Dendritic cell treated with granulocyte-macrophage colony-stimulating factor and Interleukin-4, amounts not matched to agents 40 ng/mL and 50 ng/mL, for 4 days (primary cell): ENCODE measurements around the gene IL15RA.
"Not testable (repeated sequence)": the region's sequence is repeated elsewhere in the genome, so short reads cannot be mapped to it uniquely, and the experiment has no call there.

Source experiments
- H3K27ac Mint-ChIP-seq: one replicate; pipeline ENCODE4 v1.8.0; 2022; ENCODE audit warnings: mild to moderate bottlenecking, mixed read lengths
- H3K27me3 Mint-ChIP-seq: one replicate; pipeline ENCODE4 v1.8.0; 2022; ENCODE audit warnings: mild to moderate bottlenecking, mixed read lengths
- H3K36me3 Mint-ChIP-seq: one replicate; pipeline ENCODE4 v1.8.0; 2022; ENCODE audit warnings: low read depth, mixed read lengths
- H3K4me1 Mint-ChIP-seq: one replicate; pipeline ENCODE4 v1.8.0; 2022; ENCODE audit warnings: low read depth, mixed read lengths
- H3K4me3 Mint-ChIP-seq: one replicate; pipeline ENCODE4 v1.8.0; 2022; ENCODE audit warnings: mild to moderate bottlenecking, moderate library complexity, mixed read lengths
- H3K9me3 Mint-ChIP-seq: one replicate; pipeline ENCODE4 v1.8.0; 2022; ENCODE audit warnings: mixed read lengths
- intact Hi-C: fragments of 100-400 bp; cut with micrococcal nuclease; formaldehyde crosslinking; loops from one replicate; pipeline ENCODE4 v1.15.0; 2022

The IL15RA gene

GRCh38 chr10:5970527-5970926 lies 6.8 kb downstream of the IL15RA start:
- no peaks in the 10 kb centered on the region for H3K27me3 Mint-ChIP-seq
- no peak overlapping the region for H3K4me3 Mint-ChIP-seq
- no peaks in the 10 kb centered on the region for H3K9me3 Mint-ChIP-seq
- H3K27ac Mint-ChIP-seq, result no peak overlapping the region
- H3K4me1 Mint-ChIP-seq, result peaks cover 17% of the 10 kb centered on the region
- no peaks in the 10 kb centered on the region for H3K36me3 Mint-ChIP-seq
- intact Hi-C loops, result no loop called here

DNA sequence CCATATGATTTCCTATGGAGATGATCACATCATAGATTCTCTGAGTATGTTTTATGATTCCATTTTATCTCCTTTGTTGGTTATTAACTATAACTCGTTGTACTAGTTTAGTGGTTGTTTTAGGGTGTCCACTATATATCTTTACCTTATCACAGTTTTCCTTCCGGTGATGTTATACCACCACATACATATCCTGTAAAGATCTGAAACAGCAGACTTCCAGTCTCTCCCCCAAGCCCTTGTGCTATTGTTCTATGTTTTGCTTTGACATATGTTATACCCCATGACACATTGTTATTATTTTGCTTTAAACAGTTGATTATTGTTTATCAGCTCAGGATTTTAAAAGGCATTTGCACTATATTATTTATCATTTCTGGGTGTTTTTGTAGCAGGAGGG lies 7.3 kb downstream of the IL15RA start:
- intact Hi-C loops, result no loop called here

GRCh38 chr10:5968681-5969453 lies 8.5 kb downstream of the IL15RA start:
- no peaks in the 10 kb centered on the region for H3K9me3 Mint-ChIP-seq
- H3K4me1 Mint-ChIP-seq, result peaks cover 12% of the 10 kb centered on the region
- H3K27me3 Mint-ChIP-seq, result no peaks in the 10 kb centered on the region

More for the DNA sequence above, 7.3 kb downstream of the IL15RA start:
- H3K27ac Mint-ChIP-seq, result no peak overlapping the region
- H3K4me1 Mint-ChIP-seq, result peaks cover 12% of the 10 kb centered on the region
- H3K9me3 Mint-ChIP-seq, result no peaks in the 10 kb centered on the region
- no peaks in the 10 kb centered on the region for H3K27me3 Mint-ChIP-seq
- no peaks in the 10 kb centered on the region for H3K36me3 Mint-ChIP-seq
- H3K4me3 Mint-ChIP-seq, result no peak overlapping the region

GRCh38 chr10:5968037-5968680 lies 9.2 kb downstream of the IL15RA start:
- Mint-ChIP-seq H3K27ac (no peak overlapping the region), H3K4me1 (peaks cover 12% of the 10 kb centered on the region), H3K4me3 (no peak overlapping the region), H3K36me3 (no peaks in the 10 kb centered on the region), H3K9me3 (no peaks in the 10 kb centered on the region), H3K27me3 (no peaks in the 10 kb centered on the region)
- intact Hi-C loops, result no loop called here

More at GRCh38 chr10:5968681-5969453, 8.5 kb downstream of the IL15RA start:
- Mint-ChIP-seq H3K4me3 (no peak overlapping the region), H3K27ac (no peak overlapping the region), H3K36me3 (no peaks in the 10 kb centered on the region)
- intact Hi-C loops, result no loop called here

DNA sequence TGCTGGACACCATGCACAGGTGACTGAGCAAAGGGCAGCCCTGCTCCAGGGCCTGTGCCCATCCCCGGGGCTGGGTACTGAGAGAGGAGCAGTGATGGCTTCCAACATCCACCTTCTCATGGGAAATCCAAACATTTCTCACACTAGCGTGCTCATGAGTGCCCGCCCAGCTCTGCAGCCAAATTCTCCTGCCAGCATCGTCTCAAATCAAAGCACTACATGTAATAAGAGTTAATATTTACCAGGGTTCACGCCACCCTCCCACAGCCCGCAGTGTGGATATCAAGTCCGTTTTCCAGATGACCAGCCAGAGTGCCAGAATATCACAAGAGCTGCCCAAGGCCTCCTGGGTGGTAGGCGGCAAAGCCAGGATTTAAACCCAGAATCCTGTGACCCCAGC lies 12.1 kb downstream of the IL15RA start:
- intact Hi-C loops, result no loop called here
- Mint-ChIP-seq H3K27me3 (no peaks in the 10 kb centered on the region), H3K9me3 (no peaks in the 10 kb centered on the region), H3K27ac (no peak overlapping the region), H3K36me3 (peaks cover 2% of the 10 kb centered on the region), H3K4me3 (no peak overlapping the region), H3K4me1 (no peaks in the 10 kb centered on the region)

DNA sequence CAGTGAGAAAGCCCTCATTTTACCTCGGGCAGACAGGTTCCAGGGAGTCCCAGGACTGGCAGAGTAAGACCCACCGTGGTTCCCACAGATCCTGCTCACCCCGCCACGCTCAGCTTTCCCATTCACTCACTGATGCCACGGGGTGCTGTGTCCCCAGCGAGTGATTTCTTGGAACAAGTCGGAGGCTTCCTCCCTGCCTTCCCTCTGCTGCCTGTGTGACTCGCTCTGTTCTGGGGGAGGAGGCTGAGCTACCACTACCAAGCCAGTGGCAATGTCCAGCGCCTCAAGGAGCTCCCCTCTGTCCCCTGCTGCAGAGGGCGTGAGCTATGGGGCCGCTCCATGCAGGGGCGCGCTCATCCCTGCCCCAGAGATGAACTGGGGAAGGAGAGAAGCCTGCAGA lies 12.6 kb downstream of the IL15RA start:
- Mint-ChIP-seq H3K9me3 (no peaks in the 10 kb centered on the region), H3K27ac (no peak overlapping the region), H3K27me3 (no peaks in the 10 kb centered on the region), H3K4me3 (no peak overlapping the region), H3K4me1 (no peaks in the 10 kb centered on the region), H3K36me3 (peaks cover 7% of the 10 kb centered on the region)
- intact Hi-C loops, result no loop called here

DNA sequence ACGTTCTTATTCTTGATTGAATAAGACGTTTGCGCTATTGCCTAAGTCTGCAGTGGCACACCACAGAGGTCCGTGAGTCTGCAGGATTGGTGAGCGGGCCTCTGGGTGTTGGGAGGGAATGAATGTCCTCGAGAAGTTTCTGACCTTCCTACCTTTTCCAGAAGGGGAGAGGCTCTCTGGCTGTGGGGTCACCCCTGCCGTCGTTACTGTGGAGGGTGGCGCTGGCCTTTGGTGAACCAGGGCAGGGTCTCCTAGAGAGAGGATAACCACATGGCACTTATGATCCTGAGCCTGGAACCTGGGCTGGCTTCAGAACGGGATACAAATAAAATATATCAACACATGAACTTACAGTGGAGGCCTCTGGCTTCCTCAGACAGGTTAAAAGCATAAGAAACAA lies 13.8 kb downstream of the IL15RA start:
- Mint-ChIP-seq H3K27me3 (no peaks in the 10 kb centered on the region), H3K27ac (no peak overlapping the region), H3K4me1 (no peaks in the 10 kb centered on the region), H3K4me3 (no peak overlapping the region), H3K9me3 (no peaks in the 10 kb centered on the region), H3K36me3 (peaks cover 8% of the 10 kb centered on the region)
- intact Hi-C loops, result no loop called here

DNA sequence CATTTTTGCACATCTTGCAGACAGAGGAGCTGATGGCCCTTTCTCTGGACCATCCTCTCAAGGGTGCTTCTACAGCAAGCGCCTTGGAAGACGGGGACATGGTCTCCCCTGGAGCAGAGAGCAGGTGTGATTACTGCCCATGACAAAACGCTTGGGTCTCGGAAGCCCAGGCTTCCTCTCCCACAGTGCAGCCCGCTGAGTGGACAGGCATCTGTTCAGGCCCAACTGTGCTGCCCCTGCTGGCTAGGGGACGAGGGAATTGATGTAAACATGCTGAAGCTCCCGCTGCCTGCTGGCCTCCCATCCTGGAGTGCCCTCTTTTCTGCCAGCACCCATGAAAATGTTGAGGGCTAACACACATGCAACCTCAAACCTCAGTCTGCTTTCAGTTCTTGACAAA lies 14.3 kb downstream of the IL15RA start:
- intact Hi-C loops, result no loop called here
- Mint-ChIP-seq H3K9me3 (no peaks in the 10 kb centered on the region), H3K4me1 (no peaks in the 10 kb centered on the region), H3K27ac (no peak overlapping the region), H3K27me3 (no peaks in the 10 kb centered on the region), H3K36me3 (peaks cover 8% of the 10 kb centered on the region), H3K4me3 (no peak overlapping the region)

GRCh38 chr10:5962358-5962940 lies 14.9 kb downstream of the IL15RA start:
- intact Hi-C loops, H3K9me3 Mint-ChIP-seq, H3K27me3 Mint-ChIP-seq, H3K27ac Mint-ChIP-seq, H3K4me1 Mint-ChIP-seq, H3K36me3 Mint-ChIP-seq, H3K4me3 Mint-ChIP-seq: not testable (repeated sequence)

GRCh38 chr10:5961405-5962100 lies 15.8 kb downstream of the IL15RA start:
- no peak overlapping the region for H3K27ac Mint-ChIP-seq
- intact Hi-C loops, result no loop called here

DNA sequence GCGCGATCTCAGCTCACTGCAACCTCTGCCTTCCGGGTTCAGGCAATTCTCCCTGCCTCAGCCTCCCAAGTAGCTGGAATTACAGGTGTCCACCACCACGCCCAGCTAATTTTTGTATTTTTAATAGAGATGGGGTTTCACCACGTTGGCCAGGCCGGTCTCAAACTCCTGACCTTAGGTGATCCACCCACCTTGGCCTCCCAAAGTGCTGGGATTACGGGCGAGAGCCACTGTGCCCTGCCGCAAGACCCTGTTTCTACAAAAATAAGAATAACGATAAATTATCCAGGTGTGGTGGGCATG lies 16.4 kb downstream of the IL15RA start:
- H3K36me3 Mint-ChIP-seq, result peaks cover 15% of the 10 kb centered on the region
- intact Hi-C loops, H3K4me3 Mint-ChIP-seq, H3K9me3 Mint-ChIP-seq, H3K27ac Mint-ChIP-seq, H3K27me3 Mint-ChIP-seq, H3K4me1 Mint-ChIP-seq: not testable (repeated sequence)

More at GRCh38 chr10:5961405-5962100, 15.8 kb downstream of the IL15RA start:
- H3K4me1 Mint-ChIP-seq, result no peaks in the 10 kb centered on the region
- H3K27me3 Mint-ChIP-seq, result no peaks in the 10 kb centered on the region
- no peak overlapping the region for H3K4me3 Mint-ChIP-seq
- peaks cover 14% of the 10 kb centered on the region for H3K36me3 Mint-ChIP-seq
- H3K9me3 Mint-ChIP-seq, result no peaks in the 10 kb centered on the region

GRCh38 chr10:5960070-5960972 lies 17.0 kb downstream of the IL15RA start:
- Mint-ChIP-seq H3K9me3 (no peaks in the 10 kb centered on the region), H3K4me1 (no peaks in the 10 kb centered on the region), H3K4me3 (no peak overlapping the region), H3K36me3 (peaks cover 15% of the 10 kb centered on the region), H3K27ac (no peak overlapping the region), H3K27me3 (no peaks in the 10 kb centered on the region)
- intact Hi-C loops, result no loop called here

GRCh38 chr10:5959581-5960069 lies 17.7 kb downstream of the IL15RA start:
- no peaks in the 10 kb centered on the region for H3K27me3 Mint-ChIP-seq
- H3K4me3 Mint-ChIP-seq, result no peak overlapping the region
- intact Hi-C loops, result no loop called here
- no peaks in the 10 kb centered on the region for H3K9me3 Mint-ChIP-seq
- no peak overlapping the region for H3K27ac Mint-ChIP-seq
- no peaks in the 10 kb centered on the region for H3K4me1 Mint-ChIP-seq
- peaks cover 15% of the 10 kb centered on the region for H3K36me3 Mint-ChIP-seq
